GM18868 (cell line): ENCODE data around the gene NT5DC4.
"Not testable (repeated sequence)": the region's sequence is repeated elsewhere in the genome, so short reads cannot be mapped to it uniquely, and the experiment has no call there.

Source experiments
- ATAC-seq: cut with Tn5 transposase; IDR thresholded peaks from one replicate; pipeline ENCODE4 v1.9.1; 2021; ENCODE audit warnings: mild to moderate bottlenecking, moderate library complexity; ENCODE audit not compliant: unreplicated experiment

NT5DC4 gene

DNA sequence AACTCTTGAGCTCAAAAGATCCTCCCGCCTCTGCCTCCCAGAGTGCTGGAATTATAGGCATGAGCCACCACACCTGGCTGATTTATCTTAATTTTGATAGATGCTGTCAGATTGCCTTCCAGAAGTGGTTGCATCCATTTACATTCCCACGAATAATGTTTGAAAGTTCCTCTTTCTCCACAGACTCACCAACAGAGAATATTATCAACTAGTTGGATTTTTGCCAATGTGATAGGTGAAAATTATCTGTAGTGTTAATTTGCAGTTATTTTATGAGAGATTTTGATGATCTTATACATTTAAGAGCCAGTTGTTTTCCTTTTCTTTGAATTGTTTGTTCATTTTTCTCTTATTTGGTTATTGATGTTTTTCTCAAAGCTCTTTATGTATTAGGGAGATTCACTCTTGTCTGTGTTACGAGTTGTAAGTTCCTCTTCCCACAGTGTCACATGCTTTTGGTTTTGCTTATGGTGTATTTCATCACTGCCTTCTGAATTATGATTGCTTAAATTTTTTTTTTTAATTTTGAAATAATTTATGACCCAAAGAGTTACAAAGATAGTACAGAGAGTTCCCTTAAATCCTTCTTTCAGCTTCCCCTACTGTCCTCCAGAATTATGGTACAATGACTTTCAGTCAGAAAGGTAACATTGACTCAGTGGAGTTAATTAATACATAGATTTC is 20.7 kb upstream of the NT5DC4 start:
- no peak for ATAC-seq

DNA sequence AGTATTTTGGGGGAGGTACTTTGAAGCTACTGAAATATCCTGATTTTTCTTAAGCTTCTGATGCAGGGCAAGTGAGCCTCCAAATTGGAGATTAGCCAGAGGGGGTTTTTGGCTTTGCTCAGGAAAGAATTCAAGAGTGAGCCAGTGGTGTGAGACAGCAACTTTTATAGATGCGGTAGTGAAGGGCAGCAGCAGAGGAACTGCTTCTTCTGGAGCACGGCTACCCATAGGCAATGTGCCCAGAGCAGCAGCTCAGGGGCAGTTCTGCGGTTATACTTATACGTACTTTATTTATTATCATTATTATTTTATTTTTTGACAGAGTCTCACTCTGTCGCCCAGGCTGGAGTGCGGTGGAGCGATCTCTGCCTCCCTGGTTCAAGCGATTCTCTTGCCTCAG is 19.8 kb upstream of the NT5DC4 start:
- no peak for ATAC-seq

DNA sequence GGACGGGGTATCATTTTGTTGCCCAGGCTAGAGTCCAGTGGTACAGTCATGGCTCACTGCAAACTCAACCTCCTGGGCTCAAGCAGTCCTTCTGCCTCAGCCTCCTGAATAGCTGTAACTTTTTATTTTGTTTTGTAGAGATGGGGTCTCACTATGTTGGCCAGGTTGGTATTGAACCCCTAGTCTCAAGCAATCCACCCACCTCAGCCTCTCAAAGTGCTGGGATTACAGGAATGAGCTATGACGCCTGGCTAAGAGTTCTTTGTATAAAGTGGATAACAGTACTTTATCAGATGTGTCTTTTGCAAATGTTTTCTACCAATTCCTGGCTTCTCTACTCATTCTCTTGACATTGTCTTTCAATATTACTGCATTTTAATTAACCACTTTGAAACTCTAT is 17.1 kb upstream of the NT5DC4 start:
- ATAC-seq, result no peak

DNA sequence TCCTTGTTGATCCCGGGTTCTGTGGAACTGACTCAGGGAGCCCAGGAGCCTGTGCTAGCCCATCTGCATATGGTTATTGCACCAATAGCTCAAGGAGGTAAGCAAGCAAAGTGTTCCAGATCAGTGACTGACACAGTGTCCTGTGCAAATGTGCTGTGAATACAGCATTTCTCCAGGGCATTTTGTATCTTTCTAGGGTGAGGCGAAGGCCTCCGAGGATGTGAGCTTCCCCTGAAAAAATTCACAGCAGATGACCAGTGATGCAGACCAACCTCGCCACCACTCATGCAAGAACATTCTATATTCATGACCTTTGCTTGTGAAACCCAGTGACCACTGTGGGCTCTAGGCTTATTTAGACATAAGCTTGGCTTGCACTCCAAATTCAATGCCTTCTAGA is 15.2 kb upstream of the NT5DC4 start:
- no peak for ATAC-seq

DNA sequence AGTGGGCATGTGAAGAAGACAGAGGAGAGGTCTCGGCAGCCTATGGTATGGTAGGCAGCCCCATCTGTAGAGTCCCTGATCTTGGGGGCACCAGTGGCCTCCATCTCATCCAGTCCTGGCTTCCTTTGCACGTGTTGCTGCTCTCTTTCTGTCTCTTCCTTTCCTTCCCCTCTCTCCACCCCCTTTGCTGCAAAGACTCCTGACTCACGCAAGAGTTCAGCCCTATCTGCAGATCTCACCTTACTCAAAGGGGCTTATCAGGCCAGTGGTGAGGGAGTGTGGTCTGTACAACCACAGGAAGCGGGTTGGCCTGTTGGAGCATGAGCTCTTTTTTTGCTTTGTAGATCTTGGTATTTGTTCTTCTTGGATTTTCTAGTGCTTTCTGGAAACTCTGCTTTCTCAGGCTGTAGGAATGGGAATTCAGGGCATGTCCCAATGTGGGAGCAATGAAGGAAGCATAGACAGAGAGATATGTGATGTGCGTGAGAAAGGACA is 14.6 kb upstream of the NT5DC4 start:
- ATAC-seq, result peak; percentile 39

DNA sequence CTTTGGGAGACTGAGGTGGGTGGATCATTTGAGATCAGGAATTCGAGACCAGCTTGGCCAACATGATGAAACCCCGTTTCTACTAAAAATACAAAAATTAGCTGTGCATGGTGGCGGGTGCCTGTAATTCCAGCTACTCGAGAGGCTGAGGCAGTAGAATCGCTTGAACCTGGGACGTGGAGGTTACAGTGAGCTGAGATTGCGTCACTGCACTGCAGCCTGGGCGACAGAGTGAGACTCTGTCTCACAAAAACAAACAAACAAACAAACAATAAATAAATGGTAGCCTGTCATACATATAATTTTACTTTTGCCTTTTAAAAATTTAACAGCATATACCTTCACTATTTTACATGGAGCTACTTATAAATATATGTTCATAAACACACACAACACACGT is 13.9 kb upstream of the NT5DC4 start:
- ATAC-seq, result not testable (repeated sequence)

DNA sequence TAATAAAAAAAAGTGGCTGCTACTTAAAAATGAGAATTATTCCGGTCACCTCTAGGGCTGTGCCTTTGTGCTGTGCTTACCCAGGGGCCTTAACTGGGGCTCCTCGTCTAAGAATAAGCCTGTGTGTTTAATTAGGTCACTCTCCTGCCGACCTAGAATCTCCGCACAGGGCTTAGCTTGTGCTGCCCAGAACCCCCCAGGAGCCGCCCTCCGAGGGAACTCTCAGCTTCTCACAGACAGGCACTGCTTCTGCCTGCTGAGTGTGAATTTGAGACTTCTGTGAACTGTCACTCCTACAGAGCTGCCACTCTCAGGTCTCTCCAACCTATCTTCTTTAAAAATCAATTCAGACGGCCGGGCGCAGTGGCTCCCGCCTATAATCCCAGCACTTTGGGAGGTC is 11.9 kb upstream of the NT5DC4 start:
- ATAC-seq, result no peak

DNA sequence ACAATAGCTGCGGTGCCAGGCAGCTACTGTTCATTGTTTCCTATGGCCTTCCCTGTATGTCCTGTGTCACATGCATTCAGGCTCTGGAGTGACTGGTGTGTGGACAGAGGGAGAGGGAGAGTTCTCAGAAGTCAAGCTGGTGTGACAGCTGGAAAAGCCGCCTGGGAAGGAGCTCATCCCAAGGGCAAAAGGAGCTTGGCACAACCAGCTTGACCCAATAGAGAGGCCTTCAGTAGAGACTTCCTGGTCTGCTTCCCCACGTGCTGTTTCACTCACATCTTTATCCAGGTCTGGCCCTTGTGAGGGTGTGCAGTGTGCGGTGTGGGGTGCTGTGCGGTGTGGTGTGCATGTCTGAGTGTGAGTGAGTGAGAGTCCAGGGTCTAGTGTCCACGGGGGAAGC is 11.1 kb upstream of the NT5DC4 start:
- ATAC-seq, result no peak

DNA sequence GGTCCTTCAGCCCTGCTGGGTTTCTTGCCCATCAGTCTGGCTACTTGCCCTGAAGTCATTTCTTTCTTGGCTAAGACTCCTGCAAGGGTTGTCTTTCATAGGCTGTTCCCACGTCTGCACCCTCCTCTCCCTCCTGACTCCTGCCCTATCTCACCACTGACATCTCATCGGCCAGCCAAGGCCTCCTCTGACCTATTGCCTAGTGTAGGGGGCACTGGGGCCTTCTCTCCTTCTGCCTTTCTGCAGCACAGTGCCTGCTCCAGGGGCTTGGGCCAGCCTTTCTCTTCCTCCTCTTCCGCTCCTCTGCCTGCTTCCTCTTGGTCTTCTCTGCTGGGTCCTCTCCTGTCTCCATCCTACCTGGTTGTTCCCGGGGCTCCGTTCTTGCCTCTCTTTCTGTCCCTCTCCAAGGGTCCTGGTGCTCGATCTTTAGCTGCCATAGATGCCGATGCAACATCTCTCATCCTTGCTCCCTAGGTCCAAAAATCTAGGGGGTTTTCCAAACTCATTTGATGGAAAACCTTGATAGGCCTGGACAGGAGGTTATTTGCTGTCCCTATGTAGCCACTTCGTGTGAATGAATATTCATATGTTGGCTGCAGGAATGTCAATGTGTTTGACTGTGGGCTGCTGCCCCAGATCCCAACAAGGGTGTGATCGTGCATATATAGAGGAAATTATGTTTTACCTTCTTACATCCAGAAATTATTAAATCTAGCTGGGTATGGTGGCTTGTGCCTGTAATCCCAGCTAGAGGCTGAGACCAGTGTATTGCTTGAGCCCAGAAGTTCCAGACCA is 9.7 kb upstream of the NT5DC4 start:
- ATAC-seq, result no peak

DNA sequence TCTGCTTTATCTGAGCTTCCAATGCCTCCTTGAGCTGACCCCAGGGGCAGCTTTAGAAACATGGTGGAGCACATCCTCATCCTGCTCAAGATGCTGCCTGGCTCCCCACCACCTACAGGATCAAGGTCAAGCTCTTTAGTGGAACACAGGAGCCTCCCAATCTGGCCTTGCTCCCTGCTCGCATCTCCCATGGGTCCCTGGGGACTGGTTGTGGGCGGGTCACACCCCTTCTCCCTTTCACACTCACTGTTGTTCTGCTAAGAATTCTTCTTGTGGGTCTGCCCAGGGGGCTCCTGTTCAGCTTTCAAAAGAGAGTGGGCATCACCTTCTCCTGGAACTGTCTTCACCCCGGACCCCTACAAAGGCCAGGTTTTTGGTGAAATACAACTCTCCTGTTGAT is 8.4 kb upstream of the NT5DC4 start:
- no peak for ATAC-seq

DNA sequence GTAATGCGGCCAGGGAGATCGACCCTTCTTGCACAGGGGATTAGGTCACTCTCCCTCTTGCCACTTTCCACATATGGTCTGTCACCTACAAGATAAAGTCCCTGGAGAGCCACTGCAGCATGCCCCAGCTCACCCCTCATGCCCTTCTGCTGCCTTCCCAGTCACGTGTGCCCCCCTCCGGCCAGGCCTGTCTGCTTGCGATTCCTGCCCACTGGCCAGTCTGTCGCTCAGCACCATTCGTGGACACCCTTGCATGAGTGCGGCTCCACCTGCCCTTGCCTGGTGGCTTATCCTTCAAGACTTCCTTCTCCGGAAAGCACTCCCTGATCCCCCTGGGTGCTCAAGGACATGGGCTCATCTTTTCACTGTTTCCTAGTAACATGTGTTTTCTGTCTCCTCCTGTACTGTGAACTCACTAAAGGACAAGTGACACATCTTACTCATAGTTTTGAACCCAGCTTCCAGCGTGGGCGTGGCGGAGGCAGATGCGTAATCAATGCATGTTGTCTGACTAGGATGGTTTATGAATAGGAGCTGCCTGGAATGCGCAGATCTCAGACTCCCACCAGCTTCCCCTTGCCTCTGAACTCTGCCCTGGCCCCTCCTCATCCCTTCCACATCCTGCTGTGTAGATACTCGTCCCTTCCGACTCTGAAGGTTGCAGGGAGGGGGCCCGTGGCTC is 7.8 kb upstream of the NT5DC4 start:
- no peak for ATAC-seq

DNA sequence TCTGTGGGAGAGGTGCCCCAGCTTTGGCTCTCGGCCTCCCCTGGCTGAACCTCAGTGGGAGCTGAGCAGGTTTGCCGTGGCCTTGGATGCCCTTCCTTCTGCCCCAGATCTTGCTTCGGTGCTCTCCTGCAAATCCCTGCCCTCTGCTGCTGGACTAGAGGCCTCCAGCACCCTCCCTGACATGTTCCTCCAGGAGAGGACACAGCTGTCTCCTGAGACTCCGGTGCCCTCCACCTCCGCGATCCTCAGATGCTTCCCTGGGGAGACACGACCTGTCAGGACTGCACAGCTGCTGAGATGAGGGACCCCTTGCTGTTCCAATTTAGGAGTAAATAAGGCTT is 7.3 kb upstream of the NT5DC4 start:
- ATAC-seq, result no peak

DNA sequence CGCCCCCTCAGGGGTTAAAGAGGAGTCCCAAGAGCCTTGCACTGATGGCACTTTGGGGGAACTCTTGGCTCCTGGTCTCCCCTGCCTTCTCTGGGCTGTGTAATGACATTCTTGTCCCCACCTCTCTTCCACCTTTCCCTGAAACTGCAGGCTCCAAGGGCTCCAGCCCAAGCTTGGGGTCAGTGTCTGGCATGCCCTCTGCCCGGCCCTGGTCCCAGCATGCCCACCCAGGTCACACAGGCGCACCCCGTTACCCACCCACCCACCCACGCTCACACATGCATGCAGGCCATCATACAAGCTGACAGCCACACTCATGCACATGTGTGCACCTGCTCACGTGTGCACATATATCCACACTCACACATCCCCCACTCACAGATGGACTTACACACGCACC is 6.9 kb upstream of the NT5DC4 start:
- no peak for ATAC-seq

DNA sequence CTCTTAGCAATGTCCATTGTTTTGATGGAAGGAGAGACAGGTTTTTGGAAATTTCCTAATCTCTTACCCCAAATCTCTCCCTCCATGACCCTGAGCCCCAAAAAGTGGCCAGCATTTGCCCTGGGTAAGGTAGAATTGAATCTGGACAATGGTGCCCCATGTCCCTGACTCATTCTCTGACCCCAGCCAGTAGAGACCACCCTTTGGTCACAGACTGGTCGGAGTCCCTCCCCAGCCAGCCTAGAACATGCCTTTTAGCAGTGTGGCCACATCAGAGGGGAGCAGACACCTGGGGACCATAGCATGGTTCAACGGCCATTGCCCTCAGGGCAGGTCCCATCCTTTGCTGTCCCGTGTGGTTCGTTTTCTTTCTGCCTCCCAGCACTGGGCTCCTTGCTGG is 6.5 kb upstream of the NT5DC4 start:
- no peak for ATAC-seq

DNA sequence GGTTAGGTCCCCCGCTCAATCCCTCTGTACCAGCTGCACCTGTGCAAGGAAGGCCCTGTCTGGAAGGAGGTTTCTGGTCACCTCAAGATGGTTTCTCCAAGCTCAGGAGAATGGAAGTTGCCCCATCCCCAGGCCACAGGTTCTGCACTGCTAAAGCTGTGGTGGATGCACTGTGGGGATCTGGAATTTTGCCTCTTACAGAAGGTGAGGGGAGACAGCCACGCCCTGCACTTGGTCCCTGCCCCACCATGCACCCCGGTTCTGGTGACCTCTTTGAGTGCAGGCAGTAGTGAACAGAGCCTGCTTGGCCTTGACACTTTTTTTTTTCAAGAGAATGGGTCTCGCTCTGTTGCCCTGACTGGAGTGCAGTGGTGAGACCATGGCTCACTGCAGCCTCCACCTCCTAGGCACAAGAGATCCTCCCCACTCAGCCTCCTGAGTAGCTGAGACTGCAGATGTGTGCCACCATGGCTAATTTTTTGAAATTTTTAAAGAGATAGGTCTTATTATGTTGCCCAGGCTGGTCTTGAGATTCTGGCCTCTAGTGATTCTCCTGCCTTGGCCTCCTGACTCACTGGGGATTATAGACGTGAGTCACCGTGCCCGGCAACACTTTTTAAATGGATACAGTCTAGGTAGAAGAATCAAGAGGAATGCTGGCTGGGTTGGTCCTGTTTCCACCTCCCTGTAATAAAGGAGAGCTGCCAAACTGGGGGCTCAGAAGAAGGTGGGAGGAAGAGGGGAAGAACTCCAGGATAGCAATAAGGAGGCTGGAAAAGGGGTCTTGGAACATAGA is 5.8 kb upstream of the NT5DC4 start:
- ATAC-seq, result no peak

DNA sequence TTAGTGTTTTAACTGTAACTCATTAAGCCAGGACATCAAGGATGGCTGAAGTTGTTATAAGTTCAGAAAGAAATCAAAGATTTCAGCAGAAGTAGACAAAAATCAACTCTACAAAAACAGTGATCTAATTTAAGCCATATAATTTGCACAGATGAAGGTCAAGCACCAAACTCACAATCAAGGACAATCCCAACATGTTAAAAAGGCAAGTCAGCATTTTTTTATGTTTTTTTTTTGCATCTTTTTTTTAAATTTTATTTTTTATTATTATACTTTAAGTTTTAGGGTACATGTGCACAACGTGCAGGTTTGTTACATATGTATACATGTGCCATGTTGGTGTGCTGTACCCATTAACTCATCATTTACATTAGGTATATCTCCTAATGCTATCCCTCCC is 4.7 kb upstream of the NT5DC4 start:
- ATAC-seq, result not testable (repeated sequence)

DNA sequence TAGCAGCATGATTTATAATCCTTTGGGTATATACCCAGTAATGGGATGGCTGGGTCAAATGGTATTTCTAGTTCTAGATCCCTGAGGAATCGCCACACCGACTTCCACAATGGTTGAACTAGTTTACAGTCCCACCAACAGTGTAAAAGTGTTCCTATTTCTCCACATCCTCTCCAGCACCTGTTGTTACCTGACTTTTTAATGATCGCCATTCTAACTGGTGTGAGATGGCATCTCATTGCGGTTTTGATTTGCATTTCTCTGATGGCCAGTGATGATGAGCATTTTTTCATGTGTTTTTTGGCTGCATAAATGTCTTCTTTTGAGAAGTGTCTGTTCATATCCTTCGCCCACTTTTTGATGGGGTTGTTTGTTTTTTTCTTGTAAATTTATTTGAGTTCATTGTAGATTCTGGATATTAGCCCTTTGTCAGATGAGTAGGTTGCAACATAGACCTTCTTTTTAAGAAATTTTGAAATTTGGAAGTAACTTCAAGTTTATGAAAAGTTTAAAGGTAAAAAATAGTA is 3.9 kb upstream of the NT5DC4 start:
- ATAC-seq, result not testable (repeated sequence)

DNA sequence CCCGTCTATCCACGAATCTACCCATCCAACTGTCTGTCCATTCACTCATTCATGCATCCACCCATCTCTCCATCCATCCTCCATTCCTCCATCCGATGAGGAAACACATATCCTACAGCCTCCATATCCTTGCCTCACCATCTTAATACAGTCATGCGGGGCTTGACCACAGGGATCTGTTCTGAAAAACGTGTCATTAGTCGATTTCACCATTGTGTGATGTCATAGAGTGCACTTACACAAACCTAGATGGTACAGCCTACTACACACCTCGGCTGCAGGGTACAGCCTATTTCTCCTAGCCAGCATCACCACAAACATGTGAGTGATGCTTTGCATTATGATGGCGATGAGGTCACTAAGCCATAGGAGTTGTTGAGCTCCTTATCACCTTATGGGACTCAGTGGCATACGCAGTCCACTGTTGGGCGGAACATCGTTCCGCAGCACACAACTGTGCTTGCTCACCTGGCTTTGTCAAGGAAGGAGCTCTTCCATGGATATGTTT is 1.9 kb upstream of the NT5DC4 start:
- ATAC-seq, result no peak

DNA sequence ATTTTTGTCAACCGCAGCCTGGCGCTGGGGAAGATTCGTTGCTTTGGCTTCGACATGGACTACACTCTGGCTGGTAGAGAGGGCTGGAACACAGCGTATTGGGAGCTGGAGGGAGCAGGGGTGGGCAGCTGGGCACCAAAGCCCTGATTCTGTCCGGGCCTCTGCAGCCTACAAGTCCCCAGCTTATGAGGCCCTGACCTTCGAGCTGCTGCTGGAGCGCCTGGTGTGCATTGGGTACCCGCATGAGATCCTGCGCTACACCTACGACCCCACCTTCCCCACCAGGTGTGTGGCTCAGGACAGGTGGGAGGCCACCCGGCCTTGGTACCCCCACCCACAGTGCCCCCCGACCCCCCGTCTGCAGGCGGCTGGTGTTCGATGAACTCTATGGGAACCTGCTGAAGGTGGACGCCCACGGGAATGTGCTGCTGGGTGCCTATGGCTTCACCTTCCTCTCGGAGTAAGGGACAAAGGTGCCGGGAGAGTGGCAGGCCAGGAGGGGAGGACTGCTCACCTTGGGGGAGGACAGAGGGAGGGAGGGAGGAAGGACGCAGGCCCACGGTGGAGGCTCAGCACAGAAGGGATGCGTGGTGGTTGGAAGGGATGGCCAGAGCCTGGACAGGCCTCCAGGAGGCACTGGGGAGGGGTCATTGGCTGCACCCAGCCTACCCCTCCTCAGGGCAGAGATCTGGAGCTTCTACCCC is 1.2 kb downstream of the NT5DC4 start:
- ATAC-seq, result no peak
